Occipital lobe (tissue), 2 donors: ENCODE measurements around the gene RCVRN. TPM values are rescaled to one million over a fixed set of nuclear protein-coding genes. Genes with fewer than 3 reads are reported as not detected.

Experiments
- DNase-seq: peaks from one replicate; lab custom pipeline; 2025; lab: John Stamatoyannopoulos, UW
- total RNA-seq: library from RNA; depleted of rRNA; stranded (reverse); fragments of >200 nt; gene quantifications from one replicate; pipeline ENCODE4 v1.2.3, GENCODE V29; 2014

RCVRN gene
- total RNA-seq, 1 donor from 2014 or later = 0.16 TPM

DNA sequence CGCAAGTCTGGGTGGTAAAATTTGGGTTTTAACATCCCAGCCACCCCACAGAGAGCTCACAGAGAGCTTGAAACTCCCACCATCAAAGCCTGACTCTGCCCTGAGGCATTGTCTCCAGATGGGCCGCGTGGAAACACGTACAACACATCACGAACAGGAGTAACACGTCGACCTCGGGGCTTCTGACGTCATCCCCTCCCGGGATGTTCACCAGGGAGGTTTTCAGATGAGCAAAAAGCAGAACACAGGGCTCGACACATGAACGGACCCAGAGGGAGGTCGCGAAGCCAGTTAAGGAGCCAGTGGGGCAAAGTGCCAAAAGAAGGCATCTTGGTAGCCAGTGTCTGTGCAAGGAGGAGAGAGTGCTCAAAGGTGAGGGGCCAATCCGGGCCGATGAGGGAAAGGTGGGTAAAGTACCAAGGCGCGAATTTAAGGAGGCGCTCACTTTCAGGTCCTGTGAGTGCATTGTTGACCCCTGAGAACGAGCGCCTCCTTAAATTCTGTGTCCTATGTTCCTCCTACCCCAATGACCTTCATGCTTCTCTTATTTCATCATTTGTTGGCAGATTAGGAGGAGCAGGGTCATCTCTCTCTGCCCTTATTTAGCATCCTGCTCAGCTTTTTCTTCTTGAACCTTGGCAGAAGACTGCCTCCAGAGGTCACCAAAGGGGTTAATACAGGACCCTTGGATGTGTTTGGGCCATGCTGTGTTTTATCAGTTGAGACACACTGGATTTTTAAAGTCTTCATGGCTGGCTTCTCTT is 5.6 kb downstream of the RCVRN start:
- no peak for DNase-seq

DNA sequence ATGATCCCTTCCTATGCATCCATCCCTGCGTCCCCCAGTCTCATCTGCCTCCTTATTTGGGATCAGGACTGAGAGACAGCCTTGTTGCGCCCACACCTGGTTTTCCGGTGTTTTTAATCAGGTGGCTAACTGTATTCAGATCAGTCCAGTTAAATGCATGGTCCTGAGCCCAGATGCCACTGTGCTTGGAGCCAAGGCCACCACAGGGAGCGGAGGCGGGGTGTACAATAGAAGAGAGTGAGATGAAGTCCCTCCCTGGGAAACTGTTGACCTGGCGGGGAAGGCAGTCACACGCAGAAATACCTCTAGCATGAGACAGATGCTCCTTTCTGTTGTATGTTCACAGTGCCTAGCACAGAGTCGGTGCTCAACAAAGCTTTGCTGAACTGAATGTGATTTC is 6.3 kb downstream of the RCVRN start:
- DNase-seq = no peak

DNA sequence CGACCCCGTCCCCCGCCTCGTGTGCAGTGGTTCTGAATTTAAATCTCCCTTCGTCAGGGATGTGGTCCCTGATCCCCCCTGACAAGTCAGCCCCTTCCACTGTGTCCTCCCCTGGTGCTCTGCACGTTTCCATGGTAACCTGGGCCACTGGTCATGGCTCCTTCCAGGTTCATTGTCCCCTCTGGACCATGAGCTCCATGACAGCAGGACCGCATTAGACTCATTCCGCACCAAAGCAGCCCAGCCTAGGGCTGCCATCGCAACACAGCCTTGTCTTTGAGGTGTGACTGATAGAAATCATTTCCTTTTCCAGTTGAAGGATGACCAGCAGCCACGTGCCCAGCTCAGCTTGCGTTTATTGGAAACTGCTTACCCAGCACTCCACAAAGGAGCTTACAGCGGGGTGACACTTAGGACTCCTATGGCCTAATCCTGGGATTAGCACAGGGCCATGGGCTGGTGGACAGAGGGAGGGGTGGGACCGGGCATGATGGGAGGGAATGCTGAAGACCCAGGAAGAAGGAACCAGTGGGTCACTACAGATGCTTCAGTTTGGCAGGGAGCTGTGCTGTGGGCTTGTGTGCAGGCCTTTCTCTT is 7.6 kb downstream of the RCVRN start:
- DNase-seq = no peak

DNA sequence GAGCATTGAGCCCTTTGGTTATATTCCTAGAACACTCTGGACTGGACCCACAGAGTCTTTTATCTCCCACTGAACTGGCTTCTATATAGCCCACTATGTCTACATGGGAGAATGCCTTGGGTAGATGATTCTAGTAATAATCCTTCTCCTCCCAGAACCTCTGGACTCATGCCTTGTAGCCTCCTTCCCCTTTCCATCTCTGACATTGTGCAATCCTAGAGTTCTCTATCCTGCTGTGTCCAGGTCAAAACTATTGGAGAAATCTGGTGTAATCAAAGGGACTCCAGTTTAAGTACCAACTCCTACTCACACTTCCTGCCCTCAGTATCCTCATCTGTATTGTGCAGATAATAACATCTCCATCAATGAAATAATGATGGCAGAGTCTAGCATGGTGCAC is 9.1 kb downstream of the RCVRN start:
- no peak for DNase-seq

DNA sequence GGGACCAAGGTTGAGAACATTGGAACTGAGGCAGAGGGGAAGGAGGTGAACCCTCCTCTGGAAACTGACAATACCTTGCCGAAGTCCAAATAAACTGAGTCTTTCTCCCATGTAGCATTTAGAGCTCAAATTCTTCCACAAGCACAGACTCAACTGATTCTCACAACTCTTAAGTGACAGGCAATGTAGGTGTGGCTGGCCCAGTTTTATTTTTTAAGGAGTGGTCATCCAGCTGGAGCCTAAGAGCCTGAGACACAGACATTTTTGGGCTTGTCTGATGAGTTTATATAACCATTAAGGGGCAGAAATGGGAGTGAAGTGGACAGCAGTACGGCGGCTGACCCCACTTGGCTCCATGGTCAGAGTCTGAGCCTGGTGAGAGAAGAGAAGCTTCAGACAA is 10.8 kb downstream of the RCVRN start:
- no peak for DNase-seq

DNA sequence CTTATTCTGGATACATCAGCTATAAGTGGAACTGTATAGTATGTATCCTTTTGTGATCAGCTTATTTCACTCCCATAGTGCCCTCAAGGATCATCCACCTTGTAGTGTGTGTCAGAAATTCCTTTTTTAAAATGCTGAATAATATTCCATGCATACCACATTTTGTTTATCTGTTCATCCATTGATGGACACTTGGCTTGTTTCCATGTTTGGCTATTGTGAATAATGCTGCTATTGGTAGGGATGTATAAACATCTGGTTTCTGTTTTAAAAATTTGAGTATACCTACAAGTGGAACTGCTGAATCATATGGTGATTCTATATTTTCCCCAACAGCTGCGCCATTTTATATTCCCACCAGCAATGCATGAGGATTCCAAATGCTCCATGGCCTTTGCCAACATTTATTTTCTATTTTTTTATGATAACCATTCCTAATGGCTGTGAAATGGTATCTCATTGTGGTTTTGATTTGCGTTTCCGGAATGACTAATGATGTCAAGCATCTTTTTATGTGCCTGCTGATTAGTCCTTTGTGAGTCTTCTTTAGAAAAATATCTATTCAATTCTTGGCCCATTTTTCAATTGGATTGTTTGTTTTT is 11.6 kb downstream of the RCVRN start:
- no peak for DNase-seq

DNA sequence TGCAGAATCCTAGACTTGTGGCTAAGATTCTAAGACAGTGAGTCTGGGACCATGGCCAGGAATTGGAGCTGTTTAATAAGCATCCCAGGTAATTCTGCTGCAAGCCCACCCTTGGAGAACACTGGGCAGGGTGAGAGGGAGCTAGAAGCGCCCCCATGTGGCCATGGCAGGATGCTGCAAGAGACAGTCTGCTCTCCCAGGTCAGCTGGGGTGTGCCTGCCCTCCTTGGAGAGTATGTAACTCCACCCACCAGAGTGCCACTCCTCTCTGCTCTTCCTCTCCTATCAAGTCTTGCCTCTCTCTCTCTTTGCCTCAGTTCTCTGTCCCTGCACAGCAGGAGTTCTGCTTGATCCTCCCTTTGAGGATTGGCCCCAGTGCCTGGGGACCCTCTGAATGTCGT is 14.9 kb downstream of the RCVRN start:
- no peak for DNase-seq

DNA sequence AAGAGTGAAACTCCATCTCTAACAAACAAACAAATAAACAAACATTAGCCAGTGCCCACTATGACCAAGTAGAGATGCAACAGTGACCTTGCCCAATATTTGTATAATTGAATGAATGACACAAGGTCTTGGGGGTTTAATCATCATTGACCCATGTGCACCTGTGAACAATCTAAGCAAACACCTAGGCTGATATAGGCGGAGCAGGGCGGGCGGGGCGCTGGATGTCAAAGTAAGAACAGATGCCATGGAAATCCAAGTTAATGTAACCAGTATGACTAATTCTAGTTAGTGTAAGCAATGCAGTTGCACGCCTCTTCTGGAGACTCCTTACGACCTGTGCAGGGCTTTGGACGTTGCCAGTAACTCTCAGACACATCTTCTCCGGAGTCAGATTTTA is 17.6 kb downstream of the RCVRN start:
- DNase-seq = no peak

DNA sequence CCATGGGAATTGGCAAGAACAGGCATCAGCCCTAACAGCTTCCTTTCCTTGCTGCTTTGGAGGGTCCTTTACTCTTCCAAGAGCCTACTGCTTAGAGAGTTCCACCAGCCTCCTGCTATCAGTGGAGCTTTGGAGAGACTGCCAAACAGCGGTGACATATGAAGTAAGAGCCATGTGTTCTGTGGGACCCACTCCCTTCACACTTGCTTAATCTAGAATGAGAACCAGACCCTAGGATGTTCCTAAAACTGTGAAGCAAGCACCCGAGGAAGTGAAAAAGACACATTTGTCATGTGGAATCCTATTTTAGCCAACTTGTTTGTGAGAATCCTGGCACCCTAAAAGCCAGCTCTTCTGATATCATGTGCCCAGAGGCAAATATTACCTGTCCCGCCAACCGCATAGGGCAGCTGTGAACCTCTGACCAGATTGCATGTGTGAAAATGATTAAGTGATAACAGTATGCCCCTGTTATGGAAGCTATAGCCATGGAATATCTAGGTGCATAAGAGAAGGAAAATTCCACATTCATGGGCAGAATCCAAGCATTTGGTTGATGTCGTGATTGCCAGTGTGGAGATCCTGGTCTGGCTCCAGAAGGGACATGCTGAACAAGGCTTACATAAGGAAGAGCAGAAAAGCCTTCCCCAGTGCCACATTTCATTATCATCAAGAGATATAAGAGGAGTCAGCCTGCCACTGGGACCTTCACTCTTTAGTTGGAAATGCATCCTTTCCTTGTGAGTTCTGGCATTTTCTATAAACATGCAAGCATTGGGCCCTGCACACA is 18.7 kb downstream of the RCVRN start:
- peak; percentile 61 for DNase-seq

DNA sequence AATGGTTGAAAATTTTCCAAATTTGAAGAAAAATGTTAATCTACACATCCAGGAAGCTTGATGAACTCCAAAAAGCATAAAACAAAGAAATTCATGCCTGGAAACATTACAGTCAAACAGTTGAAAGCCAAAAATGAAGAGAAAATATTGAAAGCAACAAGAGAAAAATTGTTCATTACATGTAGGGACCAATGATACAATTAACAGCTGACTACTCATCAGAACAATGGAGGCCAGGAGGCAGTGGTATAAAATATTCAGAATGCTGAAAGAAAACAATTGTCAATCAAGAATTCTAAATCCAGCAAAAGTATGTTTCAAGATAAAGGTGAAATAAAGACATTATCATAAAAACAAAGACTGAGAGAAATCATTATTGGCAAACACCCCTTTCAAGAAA is 21.6 kb downstream of the RCVRN start:
- no peak for DNase-seq

DNA sequence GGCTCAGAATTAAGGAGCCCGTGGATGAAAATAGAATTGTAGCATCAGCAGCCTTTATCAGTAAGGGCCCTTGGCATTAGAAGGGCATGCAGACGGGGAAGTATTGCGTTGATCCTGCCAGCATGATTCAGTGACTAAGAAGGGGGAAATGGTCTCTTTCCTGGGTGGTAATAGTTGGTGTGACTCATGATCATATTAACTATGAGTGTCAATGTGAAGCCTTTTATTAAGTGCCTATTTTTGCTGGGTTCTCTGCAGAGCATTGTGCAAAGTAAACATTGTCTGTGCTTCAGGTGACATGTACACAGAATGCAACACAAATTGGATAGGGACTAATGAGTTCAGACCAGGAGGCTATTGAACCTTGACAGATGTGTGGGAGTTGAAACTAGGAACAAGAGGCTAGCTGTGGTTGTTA is 24.5 kb downstream of the RCVRN start:
- DNase-seq = no peak

DNA sequence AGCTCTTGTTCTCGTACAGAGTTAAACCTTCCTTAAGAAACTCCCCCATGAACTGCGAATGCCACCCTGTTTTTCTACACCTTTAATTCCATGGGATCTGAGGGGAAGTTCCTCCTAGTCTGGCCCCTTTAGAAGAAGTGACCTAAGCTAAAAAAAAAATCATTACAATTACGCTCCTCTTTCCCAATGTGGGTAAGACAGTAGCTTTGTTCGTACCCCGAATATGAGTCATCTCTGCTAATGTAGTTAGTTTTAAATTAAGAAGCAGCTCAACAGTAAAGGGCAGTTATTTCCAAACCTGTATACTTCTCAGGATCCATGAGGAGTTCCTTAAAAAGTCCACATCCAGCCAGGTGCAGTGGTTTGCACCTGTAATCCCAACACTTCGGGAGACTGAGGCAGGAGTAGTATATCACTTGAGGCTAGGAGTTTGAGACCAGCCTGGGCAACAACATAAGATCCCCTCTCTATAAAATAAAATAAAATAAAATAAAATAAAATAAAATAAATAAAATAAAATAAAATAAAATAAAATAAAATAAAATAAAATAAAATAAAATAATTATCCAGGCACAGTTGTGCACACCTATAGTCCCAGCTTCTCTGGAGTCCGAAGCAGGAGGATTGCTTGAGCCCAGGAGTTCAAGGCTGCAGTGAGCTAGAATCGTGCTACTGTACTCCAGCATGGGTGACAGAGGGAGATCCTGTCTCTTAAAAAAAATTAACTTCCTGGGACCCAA is 26.1 kb downstream of the RCVRN start:
- no peak for DNase-seq

DNA sequence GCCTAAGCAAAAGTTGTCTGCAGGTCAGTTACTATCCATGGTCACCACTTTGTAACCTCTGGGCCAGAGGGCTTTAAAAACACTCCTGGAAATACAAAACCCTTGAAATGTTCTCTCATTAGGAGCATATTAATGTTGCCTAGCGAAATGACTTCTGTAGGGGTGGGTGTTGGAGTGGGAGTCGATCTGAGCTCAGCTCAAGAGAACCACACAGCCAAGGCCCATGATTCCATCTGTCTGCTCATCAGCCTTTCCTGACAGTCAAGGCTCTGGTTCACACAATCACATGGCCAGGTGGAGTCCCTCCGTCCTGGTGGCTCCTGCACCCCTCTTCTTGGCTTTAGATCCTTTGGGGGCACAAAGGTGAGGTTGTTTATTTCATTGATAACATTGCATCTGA is 26.7 kb downstream of the RCVRN start:
- no peak for DNase-seq

DNA sequence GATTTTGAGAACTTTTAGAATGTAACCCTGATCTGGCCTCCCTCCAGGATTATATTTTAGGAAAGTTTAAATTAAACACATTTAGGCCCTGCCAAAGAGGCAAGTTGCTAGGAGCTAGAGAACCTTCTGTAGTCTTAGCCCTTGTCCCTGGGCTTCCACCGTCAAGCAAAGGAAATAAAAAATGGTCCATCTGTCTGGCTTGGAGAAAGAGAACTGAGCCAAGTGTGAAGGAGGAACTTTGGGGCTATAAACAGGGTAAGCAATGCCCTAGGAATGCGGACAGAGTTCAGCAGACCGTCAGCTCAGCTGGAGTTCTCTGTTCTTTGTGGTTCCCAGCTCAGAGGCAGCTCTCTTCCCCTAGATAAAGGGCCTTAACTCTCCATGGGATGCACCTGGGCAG is 29.6 kb downstream of the RCVRN start:
- no peak for DNase-seq

DNA sequence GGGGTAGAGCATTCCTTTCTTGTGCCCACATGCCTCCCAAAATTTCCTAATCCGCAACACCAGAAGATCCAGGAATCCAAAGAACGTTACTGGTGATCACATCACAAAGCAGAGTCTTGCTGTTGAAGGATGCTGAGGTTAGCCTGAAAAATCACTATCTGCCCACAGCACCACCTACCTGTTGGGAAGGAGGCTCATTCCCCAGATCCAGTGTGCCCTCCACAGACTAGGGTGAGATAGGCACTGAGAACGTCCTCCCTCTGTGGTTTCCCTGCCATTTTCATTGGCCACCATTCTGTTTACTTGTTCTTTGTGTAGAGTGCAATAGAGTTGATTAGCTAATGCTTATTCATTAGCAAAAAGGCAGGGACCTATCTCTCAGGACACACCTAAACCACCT is 30.3 kb downstream of the RCVRN start:
- no peak for DNase-seq

DNA sequence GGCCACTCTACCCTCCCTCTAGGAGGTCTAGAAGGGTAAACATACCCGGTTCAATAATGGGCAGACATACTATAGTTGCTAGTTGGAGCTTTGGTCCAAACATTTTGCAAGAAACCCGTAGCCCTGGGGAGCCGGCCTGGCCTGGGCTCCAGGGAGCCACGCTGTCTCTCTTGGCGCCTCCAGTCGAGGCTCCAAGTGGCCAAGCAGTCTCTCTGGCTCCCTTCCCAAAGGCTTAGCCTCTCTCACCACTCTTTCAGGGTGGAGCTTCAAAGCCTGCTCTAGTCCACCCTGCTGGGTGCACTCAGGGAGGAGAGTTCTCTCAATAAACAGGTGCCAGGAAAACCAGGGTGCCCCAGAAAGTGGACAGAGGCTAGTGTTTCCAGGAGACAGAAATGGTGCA is 32.2 kb downstream of the RCVRN start:
- DNase-seq = no peak

DNA sequence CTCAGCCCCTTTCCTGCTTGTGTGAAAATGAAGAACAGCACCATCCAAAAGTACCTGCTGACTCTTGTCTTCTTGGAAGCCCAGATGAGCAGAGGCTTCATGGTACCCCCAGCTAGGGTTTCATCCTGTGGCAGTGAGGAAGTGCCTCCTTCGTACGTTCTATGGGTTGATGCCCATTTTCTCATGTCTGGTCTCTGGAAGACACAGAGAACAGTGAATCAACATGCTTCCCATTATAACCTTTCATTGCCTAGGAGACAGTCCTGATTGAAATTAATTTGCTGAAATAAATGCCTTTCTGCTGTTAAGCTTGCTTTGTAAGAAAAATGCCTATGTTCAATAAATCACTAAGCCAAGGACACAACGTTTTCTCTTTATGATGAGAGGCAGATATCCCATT is 36.5 kb downstream of the RCVRN start:
- DNase-seq = no peak

DNA sequence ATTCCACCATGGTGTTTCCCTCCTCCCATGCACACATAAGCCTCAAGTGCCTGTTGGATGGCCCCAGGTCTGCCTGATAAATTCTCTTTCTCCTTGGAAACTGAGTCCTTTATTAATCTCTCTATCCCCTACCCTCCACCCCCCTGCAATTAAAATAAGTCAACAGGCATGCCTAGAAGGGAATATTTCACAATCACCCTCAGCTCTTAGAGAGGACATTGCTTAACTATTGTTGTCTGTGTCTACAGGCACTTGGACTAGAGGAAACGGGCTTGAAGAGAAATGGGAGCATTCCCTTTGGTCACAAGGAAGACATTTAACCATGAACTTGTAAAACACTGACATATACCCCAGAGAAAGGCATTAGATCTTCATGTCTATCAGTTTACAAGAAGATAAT is 39.5 kb downstream of the RCVRN start:
- no peak for DNase-seq

DNA sequence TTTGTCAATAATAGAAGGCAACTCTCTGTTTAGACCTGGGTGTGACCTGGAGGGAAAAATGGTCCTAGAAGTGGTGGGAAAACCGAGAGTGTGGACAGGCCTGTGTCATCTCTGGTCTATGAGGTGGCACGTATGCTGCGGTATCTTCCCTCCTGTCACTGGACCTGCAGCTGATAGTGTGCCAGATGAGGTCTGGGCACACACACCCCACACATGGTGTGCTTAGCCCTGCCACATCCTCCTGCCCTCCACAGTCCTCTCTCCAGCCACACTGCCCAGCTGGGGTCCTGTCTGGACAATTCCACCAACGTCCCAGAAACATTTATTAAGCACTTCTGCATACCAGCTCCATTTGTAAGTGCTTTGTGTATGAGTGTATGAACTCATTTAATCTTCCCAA is 42.1 kb downstream of the RCVRN start:
- DNase-seq = no peak

DNA sequence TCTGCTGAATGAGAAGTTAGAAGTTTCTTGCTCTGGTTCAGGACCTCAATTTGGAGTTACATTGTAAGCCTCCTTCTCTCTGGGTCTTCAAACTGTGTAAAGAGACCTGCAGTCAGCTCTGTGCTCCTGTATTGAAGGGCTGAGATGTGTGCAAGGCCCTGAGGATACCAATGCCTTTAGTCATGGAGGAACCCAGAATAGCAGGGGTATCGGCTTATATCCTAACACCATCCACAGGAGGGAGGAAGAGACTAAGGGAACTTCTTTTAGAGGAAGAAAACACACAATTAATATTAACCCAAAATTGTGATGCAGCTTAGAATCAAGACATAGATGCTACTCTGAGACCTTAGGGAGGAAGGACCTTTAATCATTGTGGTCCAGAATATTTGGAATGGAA is 42.9 kb downstream of the RCVRN start:
- no peak for DNase-seq

DNA sequence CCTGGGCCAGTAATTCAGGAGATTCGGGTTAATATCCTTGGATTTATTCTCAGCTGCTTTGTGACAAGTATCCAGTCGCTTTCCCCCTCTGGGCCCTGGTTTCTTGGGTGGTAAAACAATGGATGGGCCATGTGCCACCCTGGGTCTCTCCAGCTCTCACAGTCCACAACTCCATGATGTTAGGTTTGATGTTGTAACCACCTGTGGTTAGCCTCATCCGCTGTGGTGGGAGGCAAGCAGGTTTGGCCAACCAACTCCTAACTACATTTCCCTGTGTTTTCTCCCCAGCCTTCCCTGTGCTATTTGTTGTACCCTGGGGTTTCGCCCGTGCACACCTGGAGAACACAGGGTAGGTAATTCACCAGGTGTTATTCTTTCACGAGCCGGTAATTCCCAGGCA is 44.2 kb downstream of the RCVRN start:
- no peak for DNase-seq

DNA sequence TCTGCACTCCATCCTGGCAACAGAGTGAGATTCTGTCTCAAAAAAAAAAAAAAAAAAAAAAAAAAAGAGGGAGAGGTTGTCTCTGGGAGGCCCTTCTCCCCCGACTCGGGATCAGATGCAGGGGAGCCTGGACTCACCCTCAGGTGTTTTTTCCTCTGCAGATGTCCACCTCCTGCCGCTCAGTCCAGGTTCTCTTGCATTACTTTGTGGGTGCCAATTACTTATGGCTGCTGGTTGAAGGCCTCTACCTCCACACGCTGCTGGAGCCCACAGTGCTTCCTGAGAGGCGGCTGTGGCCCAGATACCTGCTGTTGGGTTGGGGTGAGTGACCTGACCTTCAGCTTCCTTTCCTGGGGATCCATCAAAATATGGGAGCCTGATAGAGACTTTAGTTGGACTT is 45.3 kb downstream of the RCVRN start:
- DNase-seq = no peak
